GM18508 (cell line): ENCODE measurements around the gene ANK3.

Experiments
- ATAC-seq: cut with Tn5 transposase; IDR thresholded peaks from one replicate; pipeline ENCODE4 v1.9.1; 2021; ENCODE audit warnings: moderate number of reproducible peaks; ENCODE audit not compliant: insufficient read depth, unreplicated experiment

The ANK3 gene

DNA sequence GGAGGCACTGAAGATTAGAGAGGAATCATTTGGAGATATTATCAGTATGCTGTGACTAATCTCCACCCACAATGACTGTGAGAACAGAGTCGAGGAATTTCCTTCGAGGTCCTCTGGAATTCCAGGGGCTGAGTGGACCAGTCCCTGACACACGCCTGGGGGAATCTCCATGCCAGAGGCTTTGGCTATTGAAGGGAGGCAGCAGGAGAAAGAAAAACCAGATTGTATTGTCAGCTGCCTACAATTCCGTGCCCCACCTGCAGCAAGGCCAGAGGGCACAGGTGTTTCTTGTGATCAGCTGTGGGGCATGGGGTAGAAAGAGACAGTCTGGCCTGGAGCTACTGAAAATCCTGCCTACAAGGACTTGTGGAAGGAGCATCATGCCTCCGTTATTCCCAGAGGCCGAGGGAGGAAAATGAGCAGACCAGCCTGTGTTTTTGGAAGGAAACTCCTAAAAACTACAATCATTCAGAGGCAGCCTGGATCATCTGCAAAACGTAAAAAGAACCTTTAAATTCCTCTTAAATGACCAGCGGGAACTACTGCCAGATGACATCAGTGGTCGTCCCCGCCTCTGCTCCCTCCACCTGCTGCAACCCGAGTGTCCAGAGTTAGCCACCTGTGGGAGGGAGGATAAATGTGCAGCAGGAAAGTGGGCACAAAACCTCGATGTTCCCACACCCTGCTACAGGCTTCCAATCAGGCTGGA is 25.4 kb upstream of the ANK3 start:
- ATAC-seq, result no peak

DNA sequence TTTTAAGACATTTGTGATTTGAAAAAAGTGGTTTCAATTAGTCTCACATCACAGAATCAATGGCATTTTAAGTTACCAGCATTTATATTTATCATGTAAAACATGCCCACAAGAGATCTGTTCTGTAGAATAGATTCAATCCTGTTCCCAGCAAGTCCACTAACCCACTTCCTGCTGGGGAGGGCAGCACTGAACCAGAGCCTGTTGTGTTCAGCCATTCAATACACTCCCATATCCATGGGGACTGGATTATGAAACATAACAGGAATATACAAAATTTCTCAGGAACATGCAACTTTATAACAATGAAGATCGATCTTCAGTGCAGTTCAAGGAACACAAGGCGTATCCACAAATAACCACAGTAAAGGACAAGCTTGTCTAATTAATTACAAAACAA is 24.4 kb upstream of the ANK3 start:
- no peak for ATAC-seq

DNA sequence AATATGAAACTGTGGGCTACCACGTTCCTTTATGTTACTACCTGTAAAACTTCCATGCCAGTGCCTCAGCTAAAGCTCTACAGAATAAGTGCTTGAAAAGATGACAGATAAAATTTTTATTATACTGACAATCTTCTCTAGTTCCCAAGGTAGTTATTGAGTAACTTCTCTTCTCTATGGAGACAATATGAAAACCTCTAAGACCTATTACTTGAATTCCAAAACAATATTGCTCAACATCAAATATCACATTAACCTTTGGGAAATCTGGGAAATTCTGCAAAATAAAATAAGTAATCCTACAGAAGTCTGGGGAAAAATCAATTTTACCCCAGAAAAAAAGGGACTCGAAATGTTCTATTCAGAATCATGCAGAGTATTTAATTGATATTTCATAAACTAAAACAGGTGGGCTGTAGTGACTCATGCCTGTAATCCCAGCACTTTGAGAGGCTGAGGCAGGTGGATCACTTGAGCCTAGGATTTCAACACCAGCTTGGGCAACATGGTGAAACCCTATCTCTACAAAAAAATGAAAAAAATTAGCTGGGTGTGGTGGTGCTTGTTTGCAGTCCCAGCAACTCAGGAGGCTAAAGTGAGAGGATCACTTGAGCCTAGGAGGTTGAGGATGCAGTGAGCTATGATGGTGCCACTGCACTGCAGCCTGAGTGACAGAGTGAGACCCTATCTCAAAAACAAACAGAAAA is 23.8 kb upstream of the ANK3 start:
- ATAC-seq, result no peak

DNA sequence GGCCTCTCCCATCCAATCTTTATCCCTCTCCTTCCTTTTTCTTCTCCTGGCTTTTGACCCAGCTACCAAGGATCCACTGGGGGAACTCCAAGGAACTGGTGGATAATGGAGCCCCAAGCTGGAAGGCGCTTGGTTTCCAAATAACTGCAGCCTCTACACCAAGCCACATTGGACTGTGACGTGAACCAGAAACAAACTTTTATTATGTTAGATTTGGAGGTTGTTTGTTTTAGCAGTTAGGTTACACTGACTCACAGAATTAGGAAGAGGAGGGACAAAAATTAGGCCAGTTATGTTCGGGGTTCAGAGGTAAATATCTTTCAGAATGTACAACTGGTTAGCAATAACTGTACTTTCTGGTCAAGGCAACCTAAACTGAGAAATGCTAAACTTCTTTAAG is 21.3 kb upstream of the ANK3 start:
- no peak for ATAC-seq

DNA sequence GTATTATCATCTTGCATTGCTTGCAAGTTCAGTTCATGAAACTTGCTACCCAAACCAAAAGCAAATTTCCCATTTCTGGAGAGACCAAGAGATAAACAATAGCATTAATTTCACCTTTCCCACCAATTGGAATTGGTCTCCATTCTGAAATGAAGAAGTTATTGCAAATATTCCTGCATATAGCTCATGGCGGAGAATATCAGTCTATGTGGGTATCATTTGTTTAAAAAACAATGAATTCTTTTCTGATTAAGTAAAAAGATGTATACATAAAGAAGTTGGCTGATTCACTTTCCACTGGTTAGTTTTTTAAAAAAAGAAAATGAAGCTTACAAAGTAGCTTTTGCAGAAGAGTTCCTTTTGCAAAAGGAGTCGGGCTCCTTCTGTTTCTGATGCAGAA is 19.5 kb upstream of the ANK3 start:
- no peak for ATAC-seq

DNA sequence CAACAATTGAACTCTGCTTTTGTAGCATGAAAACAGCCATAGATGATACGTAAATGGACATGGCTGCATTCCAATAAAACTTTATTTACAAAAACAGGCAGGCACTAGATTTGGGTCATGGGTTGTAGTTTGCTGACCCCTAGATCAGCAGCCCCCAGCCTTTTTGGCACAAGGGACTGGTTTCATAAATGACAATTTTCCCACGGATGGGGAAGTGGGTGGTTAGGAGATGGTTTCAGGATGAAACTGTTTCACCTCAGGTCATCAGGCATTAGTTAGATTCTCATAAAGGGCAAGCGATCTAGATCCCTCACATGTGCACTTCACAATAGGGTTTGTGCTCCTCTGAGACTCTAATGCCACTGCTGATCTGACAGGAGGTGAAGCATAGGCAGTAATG is 16.5 kb upstream of the ANK3 start:
- ATAC-seq, result no peak

GRCh38 chr10:60405172-60405571 is 15.5 kb upstream of the ANK3 start:
- ATAC-seq, result no peak

DNA sequence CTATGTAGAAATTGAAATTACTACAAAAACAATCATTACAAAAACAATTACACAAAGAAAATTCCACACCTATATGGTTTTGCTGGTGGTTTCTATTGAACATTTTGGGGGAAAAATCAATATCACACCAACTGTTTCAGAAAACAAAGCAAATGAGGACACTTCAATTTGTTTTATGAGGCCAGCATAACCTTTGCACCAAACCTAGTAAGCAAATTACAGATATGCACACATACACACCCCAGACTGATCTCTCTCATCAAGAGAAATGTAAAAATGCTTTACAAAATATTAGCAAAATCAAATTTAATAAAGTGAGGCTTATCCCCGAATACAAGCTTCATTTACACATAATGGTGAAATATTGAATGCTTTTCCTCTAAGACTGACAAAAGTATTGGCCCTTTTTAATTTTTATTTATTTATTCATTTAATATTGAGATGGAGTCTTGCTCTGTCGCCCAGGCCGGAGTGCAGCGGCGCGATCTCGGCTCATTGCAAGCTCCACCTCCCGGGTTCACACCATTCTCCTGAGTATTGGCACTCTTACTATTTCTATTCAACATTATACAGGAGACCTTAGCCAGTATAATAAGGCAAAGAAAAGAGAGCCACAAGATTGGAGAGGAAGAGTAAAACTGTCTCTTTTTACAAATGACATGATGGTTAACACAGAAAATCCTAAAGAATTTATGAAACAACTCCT is 13.6 kb upstream of the ANK3 start:
- no peak for ATAC-seq

DNA sequence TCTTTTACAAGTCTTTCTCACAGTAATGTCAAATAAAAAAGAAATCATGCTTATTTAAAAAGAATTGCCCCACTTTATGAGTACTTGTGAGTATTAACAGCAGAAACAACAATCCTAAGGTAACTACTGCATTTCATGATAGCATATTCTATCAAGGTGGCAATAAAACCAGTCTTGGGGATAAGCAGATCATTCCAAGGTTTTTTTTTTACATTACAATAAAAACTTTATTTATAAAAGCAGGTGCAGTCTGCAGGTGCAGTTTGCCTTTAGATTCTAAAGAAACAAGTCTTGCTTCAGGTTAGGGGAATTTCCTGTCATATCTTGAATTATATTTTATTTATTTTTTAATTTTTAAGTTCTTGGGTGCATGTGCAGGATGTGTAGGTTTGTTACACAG is 10.7 kb upstream of the ANK3 start:
- ATAC-seq, result no peak

GRCh38 chr10:60399328-60399727 is 9.7 kb upstream of the ANK3 start:
- ATAC-seq, result no peak

DNA sequence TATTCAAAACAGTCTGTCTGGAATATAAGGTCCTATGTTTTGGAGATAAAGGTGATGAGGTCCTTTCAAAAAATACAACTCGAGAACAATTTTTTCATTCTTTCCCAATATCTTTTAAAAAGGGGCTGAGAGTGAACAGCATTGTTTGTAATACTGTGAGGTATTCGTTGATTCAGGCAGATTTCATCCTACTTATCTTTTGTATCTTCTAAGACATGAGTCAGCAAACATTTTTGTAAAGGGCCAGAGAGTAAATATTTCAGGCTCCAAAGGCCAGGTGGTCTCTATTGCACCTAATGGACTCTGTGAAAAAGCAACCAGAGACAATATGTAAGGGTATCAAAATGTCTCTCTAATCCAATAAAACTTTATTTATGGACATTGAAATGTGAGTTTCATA is 8.1 kb upstream of the ANK3 start:
- no peak for ATAC-seq

GRCh38 chr10:60396766-60397165 is 7.1 kb upstream of the ANK3 start:
- no peak for ATAC-seq

DNA sequence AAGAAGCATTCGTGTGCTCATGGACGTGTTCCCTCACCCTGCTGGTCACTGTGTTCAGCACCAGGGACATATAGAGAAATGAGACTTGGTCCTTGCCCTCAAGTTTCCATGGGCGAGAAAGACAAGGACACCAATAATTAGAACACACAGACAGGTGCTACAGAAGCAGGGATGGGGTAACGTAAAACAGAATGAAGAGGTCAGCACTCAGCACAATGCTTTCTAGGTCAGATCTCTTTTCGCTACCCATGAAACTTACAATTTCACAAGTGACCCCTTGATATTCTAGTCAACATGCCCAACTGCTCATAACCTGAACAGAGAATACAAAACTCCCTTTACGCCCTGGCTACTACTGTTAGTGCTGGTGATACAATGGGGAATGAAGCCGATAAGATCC is 6.0 kb upstream of the ANK3 start:
- ATAC-seq, result no peak

GRCh38 chr10:60394446-60394845 is 4.8 kb upstream of the ANK3 start:
- no peak for ATAC-seq

DNA sequence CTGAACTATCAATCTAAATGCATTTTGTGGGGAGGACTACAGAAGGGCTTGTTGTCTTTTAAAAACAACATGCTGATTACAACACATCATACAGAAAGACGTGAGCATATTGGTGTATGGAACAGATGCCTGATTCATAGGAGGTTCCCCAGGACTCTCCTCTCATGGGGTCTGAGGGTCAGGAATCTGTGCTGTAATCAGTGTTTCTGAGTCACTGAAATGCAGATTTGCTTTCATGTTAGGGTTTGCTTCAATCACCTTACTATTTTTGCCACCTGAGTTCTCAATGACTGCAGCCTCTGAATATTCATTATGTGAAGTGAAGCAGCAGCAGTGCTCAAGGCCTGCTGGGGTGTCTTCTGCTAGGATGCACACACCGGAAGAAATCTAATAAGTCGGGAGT is 550 bp upstream of the ANK3 start:
- no peak for ATAC-seq

- ATAC-seq, result no peak
Observed at GRCh38 chr10:60388709-60389301, 870 bp downstream of the ANK3 start.

DNA sequence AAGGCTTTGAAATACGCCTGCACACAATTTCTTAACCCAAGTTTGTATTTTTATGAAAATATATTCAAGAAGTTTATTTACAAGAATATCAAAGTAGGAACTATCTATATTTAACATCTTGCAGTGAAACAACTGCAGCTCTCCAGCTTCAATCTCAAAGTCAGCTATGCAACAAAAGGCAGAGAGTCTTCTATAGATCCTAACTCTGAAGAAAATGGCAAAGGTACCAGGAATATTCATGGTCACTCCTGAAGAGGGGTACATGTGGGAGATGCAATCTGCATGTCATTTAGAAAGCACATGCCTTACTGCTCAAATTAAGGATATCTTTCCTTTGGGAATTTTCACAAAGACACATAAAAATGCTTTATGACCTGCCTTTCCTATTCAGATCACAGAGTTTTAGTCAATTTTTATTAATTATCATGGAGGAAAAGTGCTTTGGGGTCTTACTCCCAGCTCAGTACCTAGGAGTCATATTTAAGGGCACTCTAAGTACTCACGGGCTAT is 1.5 kb downstream of the ANK3 start:
- no peak for ATAC-seq

DNA sequence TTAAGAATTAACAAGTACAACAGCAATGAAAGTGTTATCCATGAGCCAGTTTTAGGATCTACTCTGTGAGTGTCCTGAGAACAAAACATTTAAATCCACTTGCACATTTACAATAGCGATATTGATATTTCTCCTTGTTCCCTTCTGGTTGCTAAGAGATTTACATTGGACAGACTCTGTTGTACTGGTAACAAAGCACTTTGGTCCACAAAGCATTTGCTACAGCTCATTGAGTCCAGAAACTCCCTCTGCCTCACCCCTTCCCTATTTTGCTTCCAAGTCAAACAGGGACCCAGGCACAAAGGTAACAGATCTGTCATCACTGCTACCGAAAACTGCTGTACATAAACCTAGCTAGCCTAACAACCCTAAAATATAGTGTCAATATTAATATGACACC is 2.1 kb downstream of the ANK3 start:
- ATAC-seq, result no peak

DNA sequence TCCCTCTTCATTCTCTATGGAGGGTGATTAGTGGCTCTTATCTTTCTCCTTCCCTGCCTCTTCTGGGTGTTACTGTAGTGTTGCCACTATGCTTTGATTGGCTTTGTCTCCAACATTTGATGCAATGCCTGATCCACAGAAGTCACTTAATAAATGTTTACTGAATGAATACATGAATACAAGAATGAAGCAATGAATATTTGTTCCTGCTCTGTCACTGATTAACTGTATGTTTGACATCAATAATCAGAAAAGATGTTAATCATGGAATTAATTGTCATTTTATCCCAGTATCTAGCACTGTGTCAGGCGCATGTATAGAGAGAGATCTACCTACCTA is 4.3 kb downstream of the ANK3 start:
- ATAC-seq, result no peak

DNA sequence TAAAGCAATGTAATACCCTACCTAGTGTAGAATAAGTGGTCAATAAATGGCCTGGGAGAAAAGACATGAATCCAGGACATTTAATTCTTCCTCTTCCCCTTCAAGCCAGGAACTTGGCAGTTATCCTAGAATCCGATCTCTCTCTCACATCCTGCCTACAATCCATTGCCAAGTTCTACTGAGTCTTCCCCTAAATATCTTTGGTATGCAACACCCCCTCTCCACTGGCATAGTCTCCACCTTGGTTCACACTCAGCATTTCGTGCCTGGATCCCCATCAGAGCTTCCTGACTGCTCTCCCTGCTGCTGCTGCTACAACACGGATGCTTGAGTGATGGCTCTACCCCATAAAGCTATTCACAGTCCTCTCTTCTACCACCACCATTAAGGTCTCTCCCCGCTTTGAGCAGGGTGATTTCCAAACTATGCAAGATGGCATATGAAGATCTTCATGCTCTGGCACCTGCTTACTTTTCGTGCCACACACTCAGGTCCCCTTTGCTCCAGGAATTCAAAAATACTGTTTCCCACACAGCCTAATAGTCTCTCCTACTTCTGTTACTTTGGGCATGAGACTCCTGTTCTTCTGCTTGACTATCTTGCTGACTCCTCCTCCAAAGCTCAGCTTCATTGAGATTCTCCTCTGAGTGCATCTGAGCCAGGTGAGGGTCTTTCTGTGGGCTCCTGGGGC is 4.8 kb downstream of the ANK3 start:
- ATAC-seq, result no peak

DNA sequence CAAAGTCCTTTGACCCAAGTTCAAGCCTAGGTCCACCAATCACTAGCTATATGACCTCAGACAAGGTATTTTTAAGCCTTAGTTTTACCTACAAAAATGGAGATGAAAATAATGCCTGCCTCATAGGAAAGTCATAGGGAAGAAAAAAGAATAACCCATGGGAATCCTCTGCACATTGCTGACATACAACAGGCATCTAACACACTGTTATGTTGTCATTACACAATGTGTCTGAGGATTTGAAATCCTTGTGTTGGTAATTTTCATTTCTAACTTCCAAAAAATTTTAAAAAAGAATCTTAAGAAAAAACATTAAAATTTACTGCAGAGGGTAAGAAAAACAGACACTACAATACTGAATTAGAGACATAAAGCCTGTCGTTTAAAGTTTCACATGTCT is 5.7 kb downstream of the ANK3 start:
- ATAC-seq, result no peak
